ENCODE data around the gene CADM3.

DNA sequence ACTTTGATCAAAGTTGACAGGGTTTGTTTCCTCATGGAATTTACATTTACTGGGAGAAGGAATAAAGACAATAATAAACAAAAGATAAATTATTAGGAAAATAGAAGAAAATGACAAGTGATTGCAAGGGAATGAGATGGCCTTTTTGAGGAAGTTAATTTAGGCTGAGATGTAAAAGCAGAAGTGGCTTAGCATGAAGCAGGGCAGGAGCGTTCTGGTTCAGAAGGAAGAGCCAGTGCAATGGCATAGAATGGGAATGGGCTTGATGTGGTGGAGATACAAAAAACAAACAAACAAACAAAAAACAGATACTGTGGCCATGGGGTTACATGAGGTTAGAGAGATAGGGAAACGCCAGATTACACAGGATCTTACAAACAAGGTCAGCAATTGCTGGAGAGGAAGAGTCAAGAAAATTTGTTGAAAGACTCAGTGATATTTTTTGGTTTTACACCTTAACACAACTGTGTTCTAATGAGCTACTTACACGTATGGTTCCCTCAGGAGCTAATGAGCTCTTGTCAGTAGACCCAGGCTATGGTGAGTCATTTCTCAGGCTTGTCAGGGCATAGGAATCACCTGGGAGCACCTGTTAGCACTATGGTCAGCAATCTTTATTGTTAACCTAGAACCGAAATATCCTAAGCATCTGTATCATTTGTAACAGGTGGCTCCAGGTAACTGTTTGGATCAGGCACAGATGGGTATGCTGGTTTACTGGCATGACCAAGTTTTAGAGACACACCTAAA is 8.7 kb upstream of the CADM3 start:
- TF ChIP-seq CTCF (IDR thresholded peaks at IDR 0.05) (no peak), POLR2A (IDR thresholded peaks at IDR 0.05) (no peak), POLR2AphosphoS5 (IDR thresholded peaks at IDR 0.05) (no peak), EP300 (IDR thresholded peaks at IDR 0.05) (no peak)
